DMS114 treated with DMSO at 0.1 percent for 48 hours (cell line): ENCODE data around the gene PSG5.
"Not testable (repeated sequence)": the region's sequence is repeated elsewhere in the genome, so short reads cannot be mapped to it uniquely, and the experiment has no call there.

Experiments
- DNase-seq: peaks from one replicate; lab custom pipeline; 2025; ENCODE audit not compliant: unreplicated experiment; lab: John Stamatoyannopoulos, UW

PSG5 gene

GRCh38 chr19:43188092-43188491, 1.8 kb upstream of the PSG5 start:
- not testable (repeated sequence) for DNase-seq

- not testable (repeated sequence) for DNase-seq
Observed at GRCh38 chr19:43181869-43182771, 4.2 kb downstream of the PSG5 start.

DNA sequence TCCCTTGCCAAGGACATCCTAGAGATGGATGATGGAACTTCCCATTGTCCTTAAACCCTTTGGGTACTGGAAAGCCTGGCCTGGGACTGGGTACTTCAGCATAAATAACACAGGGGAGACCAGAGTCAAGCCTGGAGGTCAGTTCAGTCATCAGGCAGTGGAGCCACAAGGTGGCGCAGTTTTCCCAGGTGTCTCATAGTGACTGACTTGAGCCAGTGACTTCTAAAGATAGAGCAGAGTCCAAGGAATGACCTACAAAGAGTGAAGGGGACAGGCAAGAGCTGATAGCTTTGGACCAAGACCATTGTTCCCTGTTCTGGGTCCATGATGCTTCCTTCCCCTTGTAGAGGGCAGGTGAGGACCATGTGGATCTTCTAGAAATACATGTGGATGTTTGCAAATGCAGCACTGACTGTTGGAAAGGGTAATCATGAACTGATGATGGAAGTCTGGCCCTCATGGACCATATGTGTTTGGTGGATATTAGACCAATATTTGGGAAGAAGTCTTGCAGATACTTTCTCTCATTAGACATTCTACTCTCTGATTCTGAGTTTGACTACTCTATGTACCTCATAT, 6.7 kb downstream of the PSG5 start:
- not testable (repeated sequence) for DNase-seq

GRCh38 chr19:43178577-43178976, 7.8 kb downstream of the PSG5 start:
- DNase-seq, result not testable (repeated sequence)

DNA sequence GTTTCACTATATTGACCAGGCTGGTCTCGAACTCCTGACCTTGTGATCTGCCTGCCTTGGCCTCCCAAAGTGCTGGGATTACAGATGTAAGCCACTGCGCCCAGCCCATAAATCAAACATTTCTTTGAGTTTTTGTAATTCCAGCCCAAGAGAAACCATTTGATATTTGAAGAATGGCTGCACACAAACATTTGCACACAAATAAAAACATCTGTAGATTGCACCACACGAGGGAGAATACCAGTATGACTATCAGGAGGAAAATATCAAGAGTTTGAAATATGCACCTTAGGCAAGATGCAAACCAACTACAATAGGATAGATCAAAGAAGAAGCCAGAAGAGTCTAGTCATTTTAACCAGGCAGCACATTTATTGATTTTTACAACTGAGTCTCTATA, 20.4 kb downstream of the PSG5 start:
- not testable (repeated sequence) for DNase-seq

DNA sequence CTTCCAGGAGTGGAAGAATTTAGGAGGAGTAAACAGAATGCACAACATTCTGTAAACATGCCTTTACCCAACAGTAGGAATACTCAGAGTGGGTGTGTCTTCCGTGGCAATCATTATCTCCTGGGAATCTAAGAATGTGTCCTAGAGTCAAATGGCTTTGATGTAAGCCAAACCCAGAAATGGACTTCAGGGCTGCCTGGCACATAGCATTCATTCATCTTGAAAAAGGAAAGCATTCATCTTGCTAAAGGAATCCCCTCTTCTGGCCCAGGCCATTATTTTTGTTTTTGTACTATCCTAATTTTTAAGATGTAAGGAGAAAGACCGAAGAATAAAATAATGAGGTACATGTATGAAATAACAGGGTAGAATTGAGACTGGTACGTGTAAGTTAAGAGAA, 23.2 kb downstream of the PSG5 start:
- not testable (repeated sequence) for DNase-seq

GRCh38 chr19:43162261-43162660, 24.1 kb downstream of the PSG5 start:
- DNase-seq, result not testable (repeated sequence)

GRCh38 chr19:43152214-43152613, 34.1 kb downstream of the PSG5 start:
- no peak for DNase-seq

GRCh38 chr19:43149788-43150187, 36.5 kb downstream of the PSG5 start:
- DNase-seq, result not testable (repeated sequence)

- no peak for DNase-seq
Observed at GRCh38 chr19:43148233-43148632, 38.1 kb downstream of the PSG5 start.

GRCh38 chr19:43141763-43142162, 44.6 kb downstream of the PSG5 start:
- not testable (repeated sequence) for DNase-seq

- no peak for DNase-seq
Observed at GRCh38 chr19:43132696-43133095, 53.6 kb downstream of the PSG5 start.

DNA sequence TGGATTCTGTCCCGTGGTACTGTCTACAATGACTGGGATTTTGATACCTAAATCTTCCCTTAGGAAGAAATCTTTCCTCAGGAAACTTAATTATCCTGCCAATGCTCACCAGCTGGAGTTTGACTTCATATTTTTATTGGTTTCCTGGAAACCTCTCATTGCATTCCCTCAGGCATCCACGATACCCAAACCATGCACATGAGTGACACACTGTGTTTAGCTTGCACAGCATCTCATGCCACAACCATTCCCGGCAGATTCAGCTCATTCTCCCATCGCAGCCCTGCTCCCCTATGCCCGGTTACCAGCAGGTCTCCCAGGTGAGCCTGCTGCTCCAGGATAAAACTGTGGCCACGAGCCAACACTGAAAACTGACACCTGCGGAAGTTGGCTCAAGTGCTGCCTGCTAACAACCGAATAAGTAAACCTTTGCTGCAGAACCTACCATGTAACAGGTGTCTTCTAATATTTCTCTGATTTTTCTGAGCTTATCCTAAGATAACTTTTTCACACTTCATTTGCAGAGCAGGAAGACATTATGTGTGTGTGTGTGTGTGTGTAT, 55.0 kb downstream of the PSG5 start:
- not testable (repeated sequence) for DNase-seq

DNA sequence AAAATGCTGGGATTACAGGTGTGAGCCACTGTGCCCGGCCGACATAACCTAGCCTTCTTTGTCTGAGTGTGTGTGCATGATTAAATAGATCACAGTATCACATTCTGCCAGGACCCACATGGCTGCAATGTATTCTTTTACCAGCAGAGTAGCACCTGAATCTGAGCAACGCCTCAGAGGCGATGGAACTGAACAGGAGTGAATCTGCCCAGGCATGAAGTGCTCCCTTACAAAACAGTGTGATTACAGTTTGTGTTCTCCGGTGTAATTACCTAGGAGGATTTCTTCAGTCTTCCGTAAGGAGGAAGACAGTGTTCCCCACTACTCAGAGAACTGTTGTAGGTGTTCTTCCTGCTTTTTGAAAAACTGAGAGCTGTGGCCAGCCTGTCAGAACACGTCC, 57.1 kb downstream of the PSG5 start:
- DNase-seq, result not testable (repeated sequence)

DNA sequence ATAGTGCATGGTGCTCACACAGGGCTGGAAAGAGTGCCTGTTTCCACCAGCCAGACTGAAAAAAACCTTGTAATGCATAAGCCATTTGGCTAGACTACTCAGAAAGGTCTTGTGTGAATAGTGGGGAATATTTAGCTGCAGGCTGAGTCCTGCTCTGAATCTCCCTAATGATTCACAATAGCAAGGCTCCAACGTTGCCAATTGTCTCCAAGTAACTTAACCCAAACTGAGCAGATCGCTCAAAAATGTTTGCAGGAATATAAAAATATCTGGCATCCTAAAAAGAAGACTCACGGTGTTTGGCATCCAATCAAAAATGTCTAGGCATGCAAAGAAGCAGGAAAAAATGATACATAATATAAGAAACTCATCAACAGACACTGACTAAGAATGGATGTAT, 59.0 kb downstream of the PSG5 start:
- not testable (repeated sequence) for DNase-seq

GRCh38 chr19:43126720-43127119, 59.6 kb downstream of the PSG5 start:
- no peak for DNase-seq

DNA sequence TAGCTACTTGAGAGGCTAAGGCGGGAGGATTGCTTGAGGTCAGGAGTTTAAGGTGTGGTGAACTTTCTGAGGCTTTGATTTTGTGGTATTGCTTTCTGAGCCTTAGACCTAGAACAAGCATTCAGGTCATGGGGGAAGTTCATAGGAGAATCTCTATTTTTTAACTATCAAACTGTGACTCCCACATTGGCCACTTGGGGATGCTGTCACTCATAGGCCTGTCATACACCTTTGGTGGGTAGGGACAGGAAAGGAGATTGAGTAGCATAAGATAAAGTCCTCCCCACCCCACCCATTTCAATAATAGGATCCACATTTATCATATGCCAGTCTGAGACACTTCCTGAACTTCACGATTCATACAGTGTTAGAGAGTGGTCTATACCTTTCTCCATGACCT, 62.0 kb downstream of the PSG5 start:
- no peak for DNase-seq

GRCh38 chr19:43120433-43121026, 65.8 kb downstream of the PSG5 start:
- DNase-seq, result not testable (repeated sequence)

GRCh38 chr19:43119526-43119925, 66.8 kb downstream of the PSG5 start:
- DNase-seq, result not testable (repeated sequence)
